ENCODE data around the gene FBXO17.

FBXO17 gene

GRCh38 chr19:38949580-38950367 is 25.8 kb downstream of the FBXO17 start:
- H3K9me2 ChIP-seq (replicated peaks; ENCODE audit: low read depth, low read length) = no peaks in the 10 kb centered on the region
- no peak for TF ChIP-seq CTCF (conservative IDR thresholded peaks at IDR 0.05; ENCODE audit: low read length)
- no peak for TF ChIP-seq EZH2phosphoT487 (IDR thresholded peaks at IDR 0.05; ENCODE audit: borderline replicate concordance)
- H3K79me2 ChIP-seq (ENCODE audit: insufficient read depth, low read length) = no peaks in the 10 kb centered on the region
- no peak overlapping the region for H3K9ac ChIP-seq (ENCODE audit: low read depth, low read length, poor library complexity, severe bottlenecking)
- no peaks in the 10 kb centered on the region for H3K4me1 ChIP-seq (ENCODE audit: insufficient read depth, low read length, poor library complexity, severe bottlenecking)
- H3K27me3 ChIP-seq (ENCODE audit: insufficient read depth, low read length, poor library complexity, severe bottlenecking) = no peaks in the 10 kb centered on the region
- H3K4me2 ChIP-seq (ENCODE audit: low read depth, low read length, poor library complexity, severe bottlenecking) = no peak overlapping the region
- no peaks in the 10 kb centered on the region for H3K36me3 ChIP-seq (ENCODE audit: insufficient read depth, low read length)
- H3F3A ChIP-seq (ENCODE audit: low read depth) = no peaks in the 10 kb centered on the region
- no peak overlapping the region for H2AFZ ChIP-seq (ENCODE audit: low read length)
- H4K20me1 ChIP-seq (ENCODE audit: insufficient read depth, low read length, poor library complexity, severe bottlenecking) = no peaks in the 10 kb centered on the region
- H3K9me3 ChIP-seq (ENCODE audit: insufficient read depth, low read depth, low read length) = no peaks in the 10 kb centered on the region
- no peak overlapping the region for H3K4me3 ChIP-seq (ENCODE audit: low read length, poor library complexity, severe bottlenecking)

- no peaks in the 10 kb centered on the region for H3K27me3 ChIP-seq (ENCODE audit: insufficient read depth, low read length, poor library complexity, severe bottlenecking)
- H3K9me2 ChIP-seq (replicated peaks; ENCODE audit: low read depth, low read length) = no peaks in the 10 kb centered on the region
- H3K4me2 ChIP-seq (ENCODE audit: low read depth, low read length, poor library complexity, severe bottlenecking) = no peak overlapping the region
- no peaks in the 10 kb centered on the region for H4K20me1 ChIP-seq (ENCODE audit: insufficient read depth, low read length, poor library complexity, severe bottlenecking)
- H3K79me2 ChIP-seq (ENCODE audit: insufficient read depth, low read length) = no peaks in the 10 kb centered on the region
- no peaks in the 10 kb centered on the region for H3K36me3 ChIP-seq (ENCODE audit: insufficient read depth, low read length)
- TF ChIP-seq EZH2phosphoT487 (IDR thresholded peaks at IDR 0.05; ENCODE audit: borderline replicate concordance) (no peak), CTCF (conservative IDR thresholded peaks at IDR 0.05; ENCODE audit: low read length) (no peak)
- peaks cover 6% of the 10 kb centered on the region for H3K4me1 ChIP-seq (ENCODE audit: insufficient read depth, low read length, poor library complexity, severe bottlenecking)
- H3K9me3 ChIP-seq (ENCODE audit: insufficient read depth, low read depth, low read length) = no peaks in the 10 kb centered on the region
- no peak overlapping the region for H3K4me3 ChIP-seq (ENCODE audit: low read length, poor library complexity, severe bottlenecking)
- no peak overlapping the region for H2AFZ ChIP-seq (ENCODE audit: low read length)
- H3K9ac ChIP-seq (ENCODE audit: low read depth, low read length, poor library complexity, severe bottlenecking) = no peak overlapping the region
- H3F3A ChIP-seq (ENCODE audit: low read depth) = no peaks in the 10 kb centered on the region
Observed at GRCh38 chr19:38946229-38947010, 29.1 kb downstream of the FBXO17 start.

- H3K9ac ChIP-seq (ENCODE audit: low read depth, low read length, poor library complexity, severe bottlenecking) = no peak overlapping the region
- no peaks in the 10 kb centered on the region for H3K36me3 ChIP-seq (ENCODE audit: insufficient read depth, low read length)
- H3F3A ChIP-seq (ENCODE audit: low read depth) = no peaks in the 10 kb centered on the region
- H3K4me1 ChIP-seq (ENCODE audit: insufficient read depth, low read length, poor library complexity, severe bottlenecking) = peaks cover 10% of the 10 kb centered on the region
- H4K20me1 ChIP-seq (ENCODE audit: insufficient read depth, low read length, poor library complexity, severe bottlenecking) = no peaks in the 10 kb centered on the region
- no peak overlapping the region for H3K4me2 ChIP-seq (ENCODE audit: low read depth, low read length, poor library complexity, severe bottlenecking)
- no peak overlapping the region for H2AFZ ChIP-seq (ENCODE audit: low read length)
- no peaks in the 10 kb centered on the region for H3K27me3 ChIP-seq (ENCODE audit: insufficient read depth, low read length, poor library complexity, severe bottlenecking)
- H3K9me3 ChIP-seq (ENCODE audit: insufficient read depth, low read depth, low read length) = no peaks in the 10 kb centered on the region
- H3K4me3 ChIP-seq (ENCODE audit: low read length, poor library complexity, severe bottlenecking) = no peak overlapping the region
- no peaks in the 10 kb centered on the region for H3K9me2 ChIP-seq (replicated peaks; ENCODE audit: low read depth, low read length)
- no peaks in the 10 kb centered on the region for H3K79me2 ChIP-seq (ENCODE audit: insufficient read depth, low read length)
- no peak for TF ChIP-seq CTCF (conservative IDR thresholded peaks at IDR 0.05; ENCODE audit: low read length)
- no peak for TF ChIP-seq EZH2phosphoT487 (IDR thresholded peaks at IDR 0.05; ENCODE audit: borderline replicate concordance)
Observed at GRCh38 chr19:38945562-38946228, 29.8 kb downstream of the FBXO17 start.
